LNCaP clone FGC (cell line): ENCODE measurements around the gene CBFA2T2.
A peak's percentile ranks its signal among the peaks of the same experiment; 100 is the strongest.
"Not testable (repeated sequence)": the region's sequence is repeated elsewhere in the genome, so short reads cannot be mapped to it uniquely, and the experiment has no call there.

Experiments used
- DNase-seq: peaks from one replicate; pipeline ENCODE4 v3.0.0-alpha.2; 2011; ENCODE audit warnings: low read depth
- H3K4me3 ChIP-seq: 2 replicates; pipeline ENCODE4 v1.5.1; 2011; ENCODE audit warnings: mild to moderate bottlenecking, low read depth, low read length, control low read depth
- CTCF ChIP-seq: IDR thresholded peaks from 2 replicates; pipeline ENCODE4 v1.5.1; 2012; ENCODE audit warnings: mild to moderate bottlenecking; ENCODE audit not compliant: control insufficient read depth, insufficient read depth; ENCODE audit errors: extremely low read depth

The CBFA2T2 gene

GRCh38 chr20:33482581-33482980, 7.3 kb upstream of the CBFA2T2 start:
- no peak for DNase-seq
- no peak overlapping the region for H3K4me3 ChIP-seq
- TF ChIP-seq CTCF = no peak

- not testable (repeated sequence) for H3K4me3 ChIP-seq, DNase-seq
Measured at GRCh38 chr20:33483186-33483585, 6.7 kb upstream of the CBFA2T2 start.

GRCh38 chr20:33488201-33488600, 1.7 kb upstream of the CBFA2T2 start:
- TF ChIP-seq CTCF = no peak
- no peak overlapping the region for H3K4me3 ChIP-seq
- DNase-seq = no peak

GRCh38 chr20:33488661-33489494, 1.0 kb upstream of the CBFA2T2 start:
- peak overlapping the region; percentile 25 for H3K4me3 ChIP-seq

GRCh38 chr20:33489495-33490022, 337 bp upstream of the CBFA2T2 start:
- peak overlapping the region; percentile 25 for H3K4me3 ChIP-seq
- TF ChIP-seq CTCF = no peak
- peak; percentile 92 for DNase-seq

More at GRCh38 chr20:33488661-33489494, 1.0 kb upstream of the CBFA2T2 start:
- not testable (repeated sequence) for DNase-seq

GRCh38 chr20:33490934-33491656, 1.2 kb downstream of the CBFA2T2 start:
- DNase-seq = no peak
- H3K4me3 ChIP-seq = peak overlapping the region; percentile 94
- TF ChIP-seq CTCF = no peak

GRCh38 chr20:33493076-33493766, 3.3 kb downstream of the CBFA2T2 start:
- DNase-seq = no peak
- TF ChIP-seq CTCF = no peak

GRCh38 chr20:33496776-33497175, 6.9 kb downstream of the CBFA2T2 start:
- DNase-seq, H3K4me3 ChIP-seq: not testable (repeated sequence)

More at GRCh38 chr20:33493076-33493766, 3.3 kb downstream of the CBFA2T2 start:
- no peak overlapping the region for H3K4me3 ChIP-seq
